IMR-90 (cell line): ENCODE measurements around the gene CCDC74B.
"Not testable (repeated sequence)": the region's sequence is repeated elsewhere in the genome, so short reads cannot be mapped to it uniquely, and the experiment has no call there.

Experiments
- CEBPB ChIP-seq: IDR thresholded peaks from 2 replicates; pipeline ENCODE4 v1.6.1; 2012; ENCODE audit warnings: low read depth, low read length, improper control_type of control experiment
- TF ChIP-seq, protein P1 (sequence below): conservative IDR thresholded peaks from 2 replicates; pipeline ENCODE4 v1.5.1; 2012; ENCODE audit warnings: mild to moderate bottlenecking, low read depth, low read length, improper control_type of control experiment

DNA sequence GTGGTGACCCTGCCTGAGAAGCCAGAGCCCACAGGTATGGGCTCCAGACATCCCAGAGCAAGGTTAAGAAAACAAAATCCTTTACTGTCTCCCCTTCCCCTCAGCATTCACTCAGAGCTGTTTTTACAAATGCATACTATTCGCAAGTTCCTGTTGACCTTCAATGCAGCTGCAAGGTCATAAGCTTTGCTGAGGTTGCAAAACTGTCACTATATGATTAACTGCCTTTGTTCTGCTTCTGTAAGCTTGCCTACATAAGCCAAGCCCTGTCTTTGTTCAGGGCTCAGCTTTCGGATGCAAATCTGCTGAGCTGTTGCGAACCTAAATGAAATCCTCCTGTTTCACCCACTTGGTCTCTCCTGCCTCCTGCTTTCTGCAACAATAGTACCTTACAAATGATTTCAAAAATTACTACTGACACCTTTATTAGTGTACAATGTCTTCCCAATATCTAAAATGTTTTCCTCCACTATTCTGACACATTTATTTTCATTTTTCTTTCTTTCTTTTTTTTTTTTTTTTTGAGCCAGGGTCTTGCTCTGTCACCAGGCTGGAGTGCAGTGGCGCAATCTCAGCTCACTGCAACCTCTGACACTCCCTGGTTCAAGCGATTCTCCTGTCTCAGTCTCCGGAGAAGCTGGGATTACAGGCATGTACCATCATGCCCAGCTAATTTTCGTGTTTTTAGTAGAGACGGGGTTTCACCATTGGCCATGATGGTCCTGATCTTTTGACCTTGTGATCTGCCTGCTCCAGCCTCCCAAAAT is 42.1 kb downstream of the CCDC74B start:
- TF ChIP-seq, protein P1, sequence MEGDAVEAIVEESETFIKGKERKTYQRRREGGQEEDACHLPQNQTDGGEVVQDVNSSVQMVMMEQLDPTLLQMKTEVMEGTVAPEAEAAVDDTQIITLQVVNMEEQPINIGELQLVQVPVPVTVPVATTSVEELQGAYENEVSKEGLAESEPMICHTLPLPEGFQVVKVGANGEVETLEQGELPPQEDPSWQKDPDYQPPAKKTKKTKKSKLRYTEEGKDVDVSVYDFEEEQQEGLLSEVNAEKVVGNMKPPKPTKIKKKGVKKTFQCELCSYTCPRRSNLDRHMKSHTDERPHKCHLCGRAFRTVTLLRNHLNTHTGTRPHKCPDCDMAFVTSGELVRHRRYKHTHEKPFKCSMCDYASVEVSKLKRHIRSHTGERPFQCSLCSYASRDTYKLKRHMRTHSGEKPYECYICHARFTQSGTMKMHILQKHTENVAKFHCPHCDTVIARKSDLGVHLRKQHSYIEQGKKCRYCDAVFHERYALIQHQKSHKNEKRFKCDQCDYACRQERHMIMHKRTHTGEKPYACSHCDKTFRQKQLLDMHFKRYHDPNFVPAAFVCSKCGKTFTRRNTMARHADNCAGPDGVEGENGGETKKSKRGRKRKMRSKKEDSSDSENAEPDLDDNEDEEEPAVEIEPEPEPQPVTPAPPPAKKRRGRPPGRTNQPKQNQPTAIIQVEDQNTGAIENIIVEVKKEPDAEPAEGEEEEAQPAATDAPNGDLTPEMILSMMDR = not testable (repeated sequence)
- TF ChIP-seq CEBPB = not testable (repeated sequence)
